GM12878 (cell line): ENCODE results near the gene NTSR1. TPM values are rescaled to one million over a fixed set of nuclear protein-coding genes. Genes with fewer than 3 reads are reported as not detected.

Experiments used
- CHD2 ChIP-seq: IDR thresholded peaks from 2 replicates; pipeline ENCODE4 v1.6.1; 2011; ENCODE audit warnings: low read depth, low read length, improper control_type of control experiment, borderline replicate concordance
- EP300 ChIP-seq, 2 experiments: fragments of 150-350 bp in 1 of 2; IDR thresholded peaks; 2 replicates each; pipeline ENCODE4 v1.6.1; 2011 to 2012; ENCODE audit warnings: low read depth in 2 of 2, low read length in 2 of 2, borderline replicate concordance in 1 of 2, improper control_type of control experiment in 1 of 2, inconsistent platforms in 1 of 2; ENCODE audit not compliant: control insufficient read depth in 1 of 2
- GABPA ChIP-seq: IDR thresholded peaks from 2 replicates; pipeline ENCODE4 v1.6.1; 2014; ENCODE audit warnings: antibody characterized with exemption, low read depth, mild to moderate bottlenecking, inconsistent platforms
- MYB ChIP-seq: fragments of 150-350 bp; IDR thresholded peaks from 2 replicates; pipeline ENCODE4 v1.6.1; 2014; ENCODE audit warnings: mild to moderate bottlenecking, low read depth, low read length, borderline replicate concordance
- PBX3 ChIP-seq: IDR thresholded peaks from 2 replicates; pipeline ENCODE4 v1.6.1; 2011; ENCODE audit warnings: mild to moderate bottlenecking, low read depth, low read length, moderate library complexity; ENCODE audit not compliant: insufficient replicate concordance
- POU2F2 ChIP-seq: IDR thresholded peaks from 3 replicates; pipeline ENCODE4 v1.6.1; 2011; ENCODE audit warnings: low read depth, mild to moderate bottlenecking, low read length, borderline replicate concordance
- TARDBP ChIP-seq: IDR thresholded peaks from 2 replicates; pipeline ENCODE4 v1.6.1; 2016; ENCODE audit warnings: borderline replicate concordance
- ZBTB33 ChIP-seq: fragments of 450-650 bp; IDR thresholded peaks from 2 replicates; pipeline ENCODE4 v1.6.1; 2017; ENCODE audit warnings: mild to moderate bottlenecking
- polyA plus RNA-seq, 11 experiments: library from polyadenylated mRNA; depleted of rRNA in 4 of 11; unstranded in 6 of 11; stranded (reverse) in 5 of 11; fragments of >200 nt; fragmentation: Nextera tagmentation in 4 of 11; fragmentation: Illumina TruSeq in 1 of 11; extraction: Ambion mirVana in 4 of 11; extraction: Trizol in 1 of 11; gene quantifications; 1 replicate in 1 of 11; 2 replicates in 10 of 11; pipeline versions ENCODE4 v1.2.1 to v1.2.3, GENCODE V29; 2011 to 2016; ENCODE audit warnings: inconsistent platforms in 2 of 11, missing spikeins in 2 of 11, low read depth in 1 of 11
- total RNA-seq, 4 experiments: library from RNA; depleted of rRNA in 3 of 4; stranded (reverse); fragments of >200 nt in 3 of 4; fragmentation: Illumina TruSeq in 1 of 4; extraction: Trizol in 1 of 4; gene quantifications; 2 replicates each; pipeline versions ENCODE4 v1.2.1 to v1.2.3, GENCODE V29; 2013 to 2021
- TF ChIP-seq, protein P1 (sequence below): fragments of 450-650 bp; formaldehyde crosslinking; IDR thresholded peaks from 2 replicates; pipeline ENCODE4 v1.5.0; 2022; ENCODE audit warnings: mild to moderate bottlenecking, missing genetic modification characterization
- TF ChIP-seq, protein P2 (sequence below): fragments of 450-650 bp; formaldehyde crosslinking; IDR thresholded peaks from 2 replicates; pipeline ENCODE4 v1.4.0; 2022; ENCODE audit warnings: mild to moderate bottlenecking, moderate library complexity
- TF ChIP-seq, protein P3 (sequence below): fragments of 450-650 bp; IDR thresholded peaks from 2 replicates; pipeline ENCODE4 v1.6.1; 2017; ENCODE audit warnings: borderline replicate concordance
- TF ChIP-seq, protein P4 (sequence below): fragments of 450-650 bp; IDR thresholded peaks from 2 replicates; pipeline ENCODE4 v1.6.1; 2017; ENCODE audit warnings: antibody characterized with exemption, mild to moderate bottlenecking, moderate library complexity

The NTSR1 gene
- total and polyA plus RNA-seq, 10 of the 15 experiments (the other 5 are each of a cell fraction or from before 2014, with no cell fraction given), result not detected

DNA sequence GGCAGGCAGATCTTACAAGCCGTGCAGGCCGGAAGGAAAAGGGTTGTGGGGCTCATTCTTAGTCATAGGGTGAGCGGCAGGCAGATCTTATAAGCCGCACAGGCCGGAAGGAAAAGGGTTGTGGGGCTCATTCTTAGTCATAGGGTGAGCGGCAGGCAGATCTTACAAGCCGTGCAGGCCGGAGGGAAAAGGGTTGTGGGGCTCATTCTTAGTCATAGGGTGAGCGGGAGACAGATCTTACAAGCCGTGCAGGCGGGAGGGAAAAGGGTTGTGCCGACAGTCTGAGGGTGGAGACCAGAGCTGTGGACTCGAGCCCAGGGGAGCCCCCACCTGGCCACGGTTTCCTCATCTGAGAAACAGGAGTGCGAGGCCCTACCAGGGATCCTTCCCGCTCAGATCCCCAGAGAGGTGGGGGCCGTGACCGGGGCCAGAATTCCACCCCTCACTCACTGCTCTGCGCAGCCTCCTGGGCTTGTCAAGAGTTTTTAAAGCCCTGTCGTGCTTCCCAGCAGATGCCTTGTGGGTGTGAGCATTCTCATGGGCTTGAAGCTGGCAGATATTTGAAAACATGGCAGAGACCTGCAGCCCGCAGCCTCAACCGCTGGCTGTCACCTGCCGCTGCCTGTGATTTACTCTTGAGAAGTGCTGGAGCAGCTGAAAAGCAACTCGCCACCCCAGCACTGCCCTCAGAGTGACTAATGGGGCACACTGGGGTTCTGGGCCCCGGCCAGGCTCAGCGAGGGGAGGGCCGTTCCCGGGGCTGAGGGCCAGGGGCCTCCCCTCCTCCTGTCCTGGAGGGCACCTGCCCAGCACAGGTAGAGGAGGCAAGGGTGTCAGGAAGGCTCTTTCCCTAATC, 31.9 kb downstream of the NTSR1 start (continued):
- TF ChIP-seq, protein P1, sequence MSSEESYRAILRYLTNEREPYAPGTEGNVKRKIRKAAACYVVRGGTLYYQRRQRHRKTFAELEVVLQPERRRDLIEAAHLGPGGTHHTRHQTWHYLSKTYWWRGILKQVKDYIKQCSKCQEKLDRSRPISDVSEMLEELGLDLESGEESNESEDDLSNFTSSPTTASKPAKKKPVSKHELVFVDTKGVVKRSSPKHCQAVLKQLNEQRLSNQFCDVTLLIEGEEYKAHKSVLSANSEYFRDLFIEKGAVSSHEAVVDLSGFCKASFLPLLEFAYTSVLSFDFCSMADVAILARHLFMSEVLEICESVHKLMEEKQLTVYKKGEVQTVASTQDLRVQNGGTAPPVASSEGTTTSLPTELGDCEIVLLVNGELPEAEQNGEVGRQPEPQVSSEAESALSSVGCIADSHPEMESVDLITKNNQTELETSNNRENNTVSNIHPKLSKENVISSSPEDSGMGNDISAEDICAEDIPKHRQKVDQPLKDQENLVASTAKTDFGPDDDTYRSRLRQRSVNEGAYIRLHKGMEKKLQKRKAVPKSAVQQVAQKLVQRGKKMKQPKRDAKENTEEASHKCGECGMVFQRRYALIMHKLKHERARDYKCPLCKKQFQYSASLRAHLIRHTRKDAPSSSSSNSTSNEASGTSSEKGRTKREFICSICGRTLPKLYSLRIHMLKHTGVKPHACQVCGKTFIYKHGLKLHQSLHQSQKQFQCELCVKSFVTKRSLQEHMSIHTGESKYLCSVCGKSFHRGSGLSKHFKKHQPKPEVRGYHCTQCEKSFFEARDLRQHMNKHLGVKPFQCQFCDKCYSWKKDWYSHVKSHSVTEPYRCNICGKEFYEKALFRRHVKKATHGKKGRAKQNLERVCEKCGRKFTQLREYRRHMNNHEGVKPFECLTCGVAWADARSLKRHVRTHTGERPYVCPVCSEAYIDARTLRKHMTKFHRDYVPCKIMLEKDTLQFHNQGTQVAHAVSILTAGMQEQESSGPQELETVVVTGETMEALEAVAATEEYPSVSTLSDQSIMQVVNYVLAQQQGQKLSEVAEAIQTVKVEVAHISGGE (CRISPR knock-in tag), result no peak
- no peak for TF ChIP-seq MYB
- no peak for TF ChIP-seq CHD2
- no peak for TF ChIP-seq ZBTB33
- TF ChIP-seq EP300 (IDR thresholded peaks at IDR 0.05; ENCODE audit: borderline replicate concordance in 1 of 2, control insufficient read depth in 1 of 2, low read depth in 2 of 2, low read length in 2 of 2), result no peak
- TF ChIP-seq POU2F2, result 0 out of 3 replicates have a peak, but pooled peaks have one; percentile 56
- TF ChIP-seq GABPA, result peak; percentile 76
- TF ChIP-seq, protein P2, sequence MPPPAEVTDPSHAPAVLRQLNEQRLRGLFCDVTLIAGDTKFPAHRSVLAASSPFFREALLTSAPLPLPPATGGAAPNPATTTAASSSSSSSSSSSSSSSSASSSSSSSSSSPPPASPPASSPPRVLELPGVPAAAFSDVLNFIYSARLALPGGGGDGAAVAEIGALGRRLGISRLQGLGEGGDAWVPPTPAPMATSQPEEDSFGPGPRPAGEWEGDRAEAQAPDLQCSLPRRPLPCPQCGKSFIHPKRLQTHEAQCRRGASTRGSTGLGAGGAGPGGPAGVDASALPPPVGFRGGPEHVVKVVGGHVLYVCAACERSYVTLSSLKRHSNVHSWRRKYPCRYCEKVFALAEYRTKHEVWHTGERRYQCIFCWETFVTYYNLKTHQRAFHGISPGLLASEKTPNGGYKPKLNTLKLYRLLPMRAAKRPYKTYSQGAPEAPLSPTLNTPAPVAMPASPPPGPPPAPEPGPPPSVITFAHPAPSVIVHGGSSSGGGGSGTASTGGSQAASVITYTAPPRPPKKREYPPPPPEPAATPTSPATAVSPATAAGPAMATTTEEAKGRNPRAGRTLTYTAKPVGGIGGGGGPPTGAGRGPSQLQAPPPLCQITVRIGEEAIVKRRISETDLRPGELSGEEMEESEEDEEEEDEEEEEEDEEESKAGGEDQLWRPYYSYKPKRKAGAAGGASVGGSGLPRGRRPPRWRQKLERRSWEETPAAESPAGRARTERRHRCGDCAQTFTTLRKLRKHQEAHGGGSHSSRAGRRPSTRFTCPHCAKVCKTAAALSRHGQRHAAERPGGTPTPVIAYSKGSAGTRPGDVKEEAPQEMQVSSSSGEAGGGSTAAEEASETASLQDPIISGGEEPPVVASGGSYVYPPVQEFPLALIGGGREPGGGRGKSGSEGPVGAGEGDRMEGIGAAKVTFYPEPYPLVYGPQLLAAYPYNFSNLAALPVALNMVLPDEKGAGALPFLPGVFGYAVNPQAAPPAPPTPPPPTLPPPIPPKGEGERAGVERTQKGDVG, result no peak
- TF ChIP-seq, protein P3, sequence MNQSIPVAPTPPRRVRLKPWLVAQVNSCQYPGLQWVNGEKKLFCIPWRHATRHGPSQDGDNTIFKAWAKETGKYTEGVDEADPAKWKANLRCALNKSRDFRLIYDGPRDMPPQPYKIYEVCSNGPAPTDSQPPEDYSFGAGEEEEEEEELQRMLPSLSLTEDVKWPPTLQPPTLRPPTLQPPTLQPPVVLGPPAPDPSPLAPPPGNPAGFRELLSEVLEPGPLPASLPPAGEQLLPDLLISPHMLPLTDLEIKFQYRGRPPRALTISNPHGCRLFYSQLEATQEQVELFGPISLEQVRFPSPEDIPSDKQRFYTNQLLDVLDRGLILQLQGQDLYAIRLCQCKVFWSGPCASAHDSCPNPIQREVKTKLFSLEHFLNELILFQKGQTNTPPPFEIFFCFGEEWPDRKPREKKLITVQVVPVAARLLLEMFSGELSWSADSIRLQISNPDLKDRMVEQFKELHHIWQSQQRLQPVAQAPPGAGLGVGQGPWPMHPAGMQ, result no peak
- TF ChIP-seq PBX3, result peak; percentile 53
- TF ChIP-seq, protein P4, sequence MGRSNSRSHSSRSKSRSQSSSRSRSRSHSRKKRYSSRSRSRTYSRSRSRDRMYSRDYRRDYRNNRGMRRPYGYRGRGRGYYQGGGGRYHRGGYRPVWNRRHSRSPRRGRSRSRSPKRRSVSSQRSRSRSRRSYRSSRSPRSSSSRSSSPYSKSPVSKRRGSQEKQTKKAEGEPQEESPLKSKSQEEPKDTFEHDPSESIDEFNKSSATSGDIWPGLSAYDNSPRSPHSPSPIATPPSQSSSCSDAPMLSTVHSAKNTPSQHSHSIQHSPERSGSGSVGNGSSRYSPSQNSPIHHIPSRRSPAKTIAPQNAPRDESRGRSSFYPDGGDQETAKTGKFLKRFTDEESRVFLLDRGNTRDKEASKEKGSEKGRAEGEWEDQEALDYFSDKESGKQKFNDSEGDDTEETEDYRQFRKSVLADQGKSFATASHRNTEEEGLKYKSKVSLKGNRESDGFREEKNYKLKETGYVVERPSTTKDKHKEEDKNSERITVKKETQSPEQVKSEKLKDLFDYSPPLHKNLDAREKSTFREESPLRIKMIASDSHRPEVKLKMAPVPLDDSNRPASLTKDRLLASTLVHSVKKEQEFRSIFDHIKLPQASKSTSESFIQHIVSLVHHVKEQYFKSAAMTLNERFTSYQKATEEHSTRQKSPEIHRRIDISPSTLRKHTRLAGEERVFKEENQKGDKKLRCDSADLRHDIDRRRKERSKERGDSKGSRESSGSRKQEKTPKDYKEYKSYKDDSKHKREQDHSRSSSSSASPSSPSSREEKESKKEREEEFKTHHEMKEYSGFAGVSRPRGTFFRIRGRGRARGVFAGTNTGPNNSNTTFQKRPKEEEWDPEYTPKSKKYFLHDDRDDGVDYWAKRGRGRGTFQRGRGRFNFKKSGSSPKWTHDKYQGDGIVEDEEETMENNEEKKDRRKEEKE, result no peak
- TF ChIP-seq TARDBP, result peak; percentile 76; the same call in 1 of the 2 replicates
